Neural cell (in vitro differentiated cells): Measurements from ENCODE around the gene PSMB7. TPM values are rescaled to one million over a fixed set of nuclear protein-coding genes. Genes with fewer than 3 reads are reported as not detected.

Experiments
- H2AFZ ChIP-seq: fragments of 200-600, 300-800 bp; sonication (generic), shearing (Covaris generic); 2 replicates; pipeline ENCODE4 v1.6.0; 2014; ENCODE audit warnings: low read depth, mild to moderate bottlenecking, antibody characterized with exemption, low read length, moderate library complexity
- H3F3A ChIP-seq: fragments of 200-600 bp; shearing (Covaris generic); 2 replicates; pipeline ENCODE4 v1.6.1; 2016; ENCODE audit warnings: mild to moderate bottlenecking, moderate library complexity, mixed read lengths, antibody characterized with exemption, low read length; ENCODE audit not compliant: insufficient read depth, poor library complexity, severe bottlenecking
- H3K27ac ChIP-seq: fragments of 200-600, 300-800 bp; sonication (generic), shearing (Covaris generic); 2 replicates; pipeline ENCODE4 v1.5.1; 2014; ENCODE audit warnings: mild to moderate bottlenecking, low read length, moderate library complexity
- H3K27me3 ChIP-seq: fragments of 300-800, 200-600 bp; sonication (generic), shearing (Covaris generic); 2 replicates; pipeline ENCODE4 v1.6.0; 2014; ENCODE audit warnings: mild to moderate bottlenecking, low read depth, low read length, moderate library complexity; ENCODE audit not compliant: insufficient read depth
- H3K36me3 ChIP-seq: fragments of 300-800, 200-600 bp; sonication (generic), shearing (Covaris generic); 2 replicates; pipeline ENCODE4 v1.5.1; 2014; ENCODE audit warnings: mild to moderate bottlenecking, antibody characterized with exemption, low read length, moderate library complexity; ENCODE audit not compliant: insufficient read depth
- H3K4me2 ChIP-seq: fragments of 300-800, 200-600 bp; sonication (generic), shearing (Covaris generic); 2 replicates; pipeline ENCODE4 v1.6.0; 2014; ENCODE audit warnings: mild to moderate bottlenecking, low read length
- H3K4me3 ChIP-seq: fragments of 300-800, 200-600 bp; sonication (generic), shearing (Covaris generic); 2 replicates; pipeline ENCODE4 v1.5.1; 2014; ENCODE audit warnings: mild to moderate bottlenecking, low read length, moderate library complexity
- H3K79me2 ChIP-seq: fragments of 200-600 bp; shearing (Covaris generic); replicated peaks from 2 replicates; pipeline ENCODE4 v1.6.0; 2014; ENCODE audit warnings: mild to moderate bottlenecking, low read length, moderate library complexity; ENCODE audit not compliant: insufficient read depth
- H3K9ac ChIP-seq: fragments of 300-800, 200-600 bp; sonication (generic), shearing (Covaris generic); 2 replicates; pipeline ENCODE4 v1.6.1; 2016; ENCODE audit warnings: mild to moderate bottlenecking, low read length, mixed read lengths
- H3K9me2 ChIP-seq: fragments of 200-600 bp; shearing (Covaris generic); 2 replicates; pipeline ENCODE4 v1.6.1; 2016; ENCODE audit warnings: mild to moderate bottlenecking, low read length, mixed read lengths; ENCODE audit not compliant: insufficient read depth
- H3K9me3 ChIP-seq: fragments of 200-600, 300-800 bp; sonication (generic), shearing (Covaris generic); 2 replicates; pipeline ENCODE4 v1.6.1; 2016; ENCODE audit warnings: mild to moderate bottlenecking, mixed run types, low read length, moderate library complexity, mixed read lengths
- H4K20me1 ChIP-seq: fragments of 200-600 bp; shearing (Covaris generic); 2 replicates; pipeline ENCODE4 v1.6.1; 2016; ENCODE audit warnings: mild to moderate bottlenecking, mixed run types; ENCODE audit not compliant: insufficient read depth
- CTCF ChIP-seq: fragments of 450-650 bp; IDR thresholded peaks from 2 replicates; pipeline ENCODE4 v1.5.1; 2014; ENCODE audit warnings: antibody characterized with exemption, mild to moderate bottlenecking, moderate library complexity; ENCODE audit not compliant: poor library complexity, severe bottlenecking
- EP300 ChIP-seq: fragments of 450-650 bp; conservative IDR thresholded peaks from 2 replicates; pipeline ENCODE4 v1.6.1; 2014; ENCODE audit warnings: antibody characterized with exemption, mild to moderate bottlenecking, moderate library complexity; ENCODE audit not compliant: poor library complexity, severe bottlenecking
- EZH2 ChIP-seq: fragments of 200-600, 300-800 bp; shearing (Covaris generic), sonication (generic); IDR thresholded peaks from 2 replicates; pipeline ENCODE4 v1.6.1; 2014; ENCODE audit warnings: antibody characterized with exemption, low read length, borderline replicate concordance, mild to moderate bottlenecking; ENCODE audit not compliant: insufficient read depth, poor library complexity, severe bottlenecking
- MXI1 ChIP-seq: fragments of 450-650 bp; conservative IDR thresholded peaks from 2 replicates; pipeline ENCODE4 v1.6.1; 2014; ENCODE audit warnings: antibody characterized with exemption, mild to moderate bottlenecking; ENCODE audit not compliant: poor library complexity, severe bottlenecking
- POLR2AphosphoS5 ChIP-seq: IDR thresholded peaks from 2 replicates; pipeline ENCODE4 v1.6.1; 2012
- RAD21 ChIP-seq: fragments of 450-650 bp; conservative IDR thresholded peaks from 2 replicates; pipeline ENCODE4 v1.6.1; 2014; ENCODE audit warnings: antibody characterized with exemption, mild to moderate bottlenecking, moderate library complexity
- REST ChIP-seq: IDR thresholded peaks from 2 replicates; pipeline ENCODE4 v1.6.1; 2012; ENCODE audit warnings: borderline replicate concordance
- SMC3 ChIP-seq: fragments of 450-650 bp; conservative IDR thresholded peaks from 2 replicates; pipeline ENCODE4 v1.6.1; 2014; ENCODE audit warnings: antibody characterized with exemption, mild to moderate bottlenecking, moderate library complexity; ENCODE audit not compliant: poor library complexity
- TAF1 ChIP-seq: IDR thresholded peaks from 2 replicates; pipeline ENCODE4 v1.6.1; 2012; ENCODE audit warnings: low read depth
- polyA plus RNA-seq: library from polyadenylated mRNA; depleted of rRNA; stranded (reverse); fragments of >200 nt; gene quantifications from 2 replicates; pipeline ENCODE4 v1.2.3, GENCODE V29; 2014

PSMB7 gene
- polyA plus RNA-seq, 1 donor from 2014 or later: 363 TPM

GRCh38 chr9:124395826-124396225 is 19.4 kb downstream of the PSMB7 start:
- Histone ChIP-seq H3K27ac (no peak overlapping the region), H3K9ac (no peak overlapping the region), H4K20me1 (no peaks in the 10 kb centered on the region), H3F3A (no peaks in the 10 kb centered on the region), H3K27me3 (no peaks in the 10 kb centered on the region), H3K79me2 (peaks cover 18% of the 10 kb centered on the region), H3K4me2 (no peak overlapping the region), H3K4me3 (no peak overlapping the region), H3K9me3 (no peaks in the 10 kb centered on the region), H3K9me2 (no peaks in the 10 kb centered on the region), H3K36me3 (no peaks in the 10 kb centered on the region), H2AFZ (no peak overlapping the region)
- no peak for TF ChIP-seq MXI1
- no peak for TF ChIP-seq POLR2AphosphoS5
- TF ChIP-seq TAF1: no peak
- TF ChIP-seq EP300: no peak
- no peak for TF ChIP-seq CTCF
- TF ChIP-seq RAD21: no peak
- TF ChIP-seq EZH2: no peak

GRCh38 chr9:124394596-124394995 is 20.6 kb downstream of the PSMB7 start:
- H3K4me3 ChIP-seq: no peak overlapping the region
- TF ChIP-seq TAF1: no peak
- peak; percentile 59 for TF ChIP-seq CTCF
- peak; percentile 56 for TF ChIP-seq SMC3
- TF ChIP-seq RAD21: peak; percentile 70
- H3K4me2 ChIP-seq: no peak overlapping the region
- H3K9me3 ChIP-seq: no peaks in the 10 kb centered on the region
- no peaks in the 10 kb centered on the region for H3F3A ChIP-seq
- no peaks in the 10 kb centered on the region for H3K27me3 ChIP-seq
- H3K9me2 ChIP-seq: no peaks in the 10 kb centered on the region
- no peaks in the 10 kb centered on the region for H4K20me1 ChIP-seq
- H3K27ac ChIP-seq: no peak overlapping the region
- no peaks in the 10 kb centered on the region for H3K36me3 ChIP-seq
- H2AFZ ChIP-seq: no peak overlapping the region
- no peak overlapping the region for H3K9ac ChIP-seq
- H3K79me2 ChIP-seq: peaks cover 30% of the 10 kb centered on the region

- no peak overlapping the region for H3K9ac ChIP-seq
- peaks cover 33% of the 10 kb centered on the region for H3K79me2 ChIP-seq
- no peak overlapping the region for H3K4me3 ChIP-seq
- H3K36me3 ChIP-seq: no peaks in the 10 kb centered on the region
- no peak overlapping the region for H3K4me2 ChIP-seq
- H3K27me3 ChIP-seq: no peaks in the 10 kb centered on the region
- TF ChIP-seq CTCF (no peak), TAF1 (no peak), SMC3 (no peak), REST (no peak), MXI1 (no peak), RAD21 (no peak), EZH2 (no peak), EP300 (no peak), POLR2AphosphoS5 (no peak)
- H3K9me3 ChIP-seq: no peaks in the 10 kb centered on the region
- no peak overlapping the region for H2AFZ ChIP-seq
- no peak overlapping the region for H3K27ac ChIP-seq
- no peaks in the 10 kb centered on the region for H3K9me2 ChIP-seq
- no peaks in the 10 kb centered on the region for H4K20me1 ChIP-seq
- no peaks in the 10 kb centered on the region for H3F3A ChIP-seq
Observed at GRCh38 chr9:124394167-124394566, 21.1 kb downstream of the PSMB7 start.
